ENCODE results near the gene GHRL. TPM values are rescaled to one million over a fixed set of nuclear protein-coding genes. Genes with fewer than 3 reads are reported as not detected.

GHRL gene
- total RNA-seq, 1 experiment from 2014 or later, result not detected

DNA sequence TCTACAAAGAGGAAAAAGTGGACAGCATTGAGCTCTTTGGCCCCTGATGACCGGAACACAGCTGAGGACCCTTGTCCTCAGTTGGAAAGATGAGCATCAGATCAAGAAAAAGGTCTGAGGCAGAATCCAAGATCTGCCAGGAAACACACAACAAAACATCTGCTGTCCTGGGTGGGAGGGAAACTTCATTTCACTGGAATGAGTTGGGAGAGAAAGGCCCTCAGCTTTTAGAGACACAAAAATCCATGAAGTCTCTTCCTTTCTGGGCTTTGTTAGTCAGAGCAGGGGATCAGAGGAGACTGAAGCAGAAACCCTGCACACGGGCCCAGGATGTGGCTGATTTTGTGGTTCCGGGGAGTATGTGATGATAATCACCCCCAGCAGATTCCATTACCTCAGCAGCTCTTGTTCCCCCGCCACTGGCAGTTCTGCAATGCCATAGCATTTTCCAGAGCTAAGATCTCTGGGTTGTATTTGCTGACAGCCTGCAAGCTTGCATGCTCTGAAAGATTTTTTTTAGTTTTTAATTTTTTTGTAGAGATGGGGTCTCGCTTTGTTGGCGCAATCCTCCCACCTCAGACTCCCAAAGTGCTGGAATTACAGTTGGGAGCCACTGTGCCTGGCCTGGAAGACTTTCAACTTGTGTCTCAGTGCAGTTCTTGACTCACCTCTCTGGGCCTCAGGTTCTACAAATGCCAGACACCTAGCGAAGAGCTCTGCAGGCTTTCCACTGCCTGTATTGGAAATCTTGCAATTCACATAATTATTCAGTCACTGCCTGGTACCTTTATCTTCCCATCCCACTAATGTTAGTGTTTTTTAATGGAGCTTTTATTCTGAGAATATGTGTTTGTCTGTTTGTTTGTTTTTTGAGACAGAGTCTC is 50.3 kb downstream of the GHRL start:
- Histone ChIP-seq H3K27me3 (ENCODE audit: control insufficient read depth, insufficient read depth, low read length) (no peaks in the 10 kb centered on the region), H3K9me3 (ENCODE audit: control insufficient read depth, insufficient read depth, low read depth, low read length) (peaks cover 7% of the 10 kb centered on the region), H3K4me3 (ENCODE audit: low read depth in 2 of 2, low read length in 2 of 2) (no peak overlapping the region), H3K27ac (ENCODE audit: low read length) (no peak overlapping the region), H3K4me1 (ENCODE audit: control insufficient read depth, insufficient read depth, low read length) (no peaks in the 10 kb centered on the region; the same call in 1 of the 2 replicates), H3K36me3 (ENCODE audit: control insufficient read depth, insufficient read depth, low read length) (no peaks in the 10 kb centered on the region; the same call in 1 of the 2 replicates)
- in situ Hi-C loops (cut with HindIII; ENCODE audit: low pct_unique_long_range_greater_than_20kb, low sequenced_read_pairs), result loop anchor here (10.0 kb wide), 1 partner anchor 78 kb away; the partner anchor contains the start of gene IRAK2
- DNase-seq (ENCODE audit: low read depth, low spot score) (no peak), ATAC-seq (no peak; the same call in 1 of the 2 replicates)
- TSS peak; percentile 74 for BruUV-seq (replicated peaks)
- ChIA-PET CTCF (no interaction called here), POLR2A (no interaction called here)
- TF ChIP-seq POLR2AphosphoS5 (IDR thresholded peaks at IDR 0.05; ENCODE audit: low read depth, low read length) (no peak), SIN3A (IDR thresholded peaks at IDR 0.05; ENCODE audit: borderline replicate concordance, insufficient read depth, low read depth, low read length) (no peak), TCF7L2 (IDR thresholded peaks at IDR 0.05; ENCODE audit: low read depth, low read length) (no peak)
- TF ChIP-seq, protein P1, sequence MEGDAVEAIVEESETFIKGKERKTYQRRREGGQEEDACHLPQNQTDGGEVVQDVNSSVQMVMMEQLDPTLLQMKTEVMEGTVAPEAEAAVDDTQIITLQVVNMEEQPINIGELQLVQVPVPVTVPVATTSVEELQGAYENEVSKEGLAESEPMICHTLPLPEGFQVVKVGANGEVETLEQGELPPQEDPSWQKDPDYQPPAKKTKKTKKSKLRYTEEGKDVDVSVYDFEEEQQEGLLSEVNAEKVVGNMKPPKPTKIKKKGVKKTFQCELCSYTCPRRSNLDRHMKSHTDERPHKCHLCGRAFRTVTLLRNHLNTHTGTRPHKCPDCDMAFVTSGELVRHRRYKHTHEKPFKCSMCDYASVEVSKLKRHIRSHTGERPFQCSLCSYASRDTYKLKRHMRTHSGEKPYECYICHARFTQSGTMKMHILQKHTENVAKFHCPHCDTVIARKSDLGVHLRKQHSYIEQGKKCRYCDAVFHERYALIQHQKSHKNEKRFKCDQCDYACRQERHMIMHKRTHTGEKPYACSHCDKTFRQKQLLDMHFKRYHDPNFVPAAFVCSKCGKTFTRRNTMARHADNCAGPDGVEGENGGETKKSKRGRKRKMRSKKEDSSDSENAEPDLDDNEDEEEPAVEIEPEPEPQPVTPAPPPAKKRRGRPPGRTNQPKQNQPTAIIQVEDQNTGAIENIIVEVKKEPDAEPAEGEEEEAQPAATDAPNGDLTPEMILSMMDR (IDR thresholded peaks at IDR 0.05), result no peak
- TF ChIP-seq, protein P2, sequence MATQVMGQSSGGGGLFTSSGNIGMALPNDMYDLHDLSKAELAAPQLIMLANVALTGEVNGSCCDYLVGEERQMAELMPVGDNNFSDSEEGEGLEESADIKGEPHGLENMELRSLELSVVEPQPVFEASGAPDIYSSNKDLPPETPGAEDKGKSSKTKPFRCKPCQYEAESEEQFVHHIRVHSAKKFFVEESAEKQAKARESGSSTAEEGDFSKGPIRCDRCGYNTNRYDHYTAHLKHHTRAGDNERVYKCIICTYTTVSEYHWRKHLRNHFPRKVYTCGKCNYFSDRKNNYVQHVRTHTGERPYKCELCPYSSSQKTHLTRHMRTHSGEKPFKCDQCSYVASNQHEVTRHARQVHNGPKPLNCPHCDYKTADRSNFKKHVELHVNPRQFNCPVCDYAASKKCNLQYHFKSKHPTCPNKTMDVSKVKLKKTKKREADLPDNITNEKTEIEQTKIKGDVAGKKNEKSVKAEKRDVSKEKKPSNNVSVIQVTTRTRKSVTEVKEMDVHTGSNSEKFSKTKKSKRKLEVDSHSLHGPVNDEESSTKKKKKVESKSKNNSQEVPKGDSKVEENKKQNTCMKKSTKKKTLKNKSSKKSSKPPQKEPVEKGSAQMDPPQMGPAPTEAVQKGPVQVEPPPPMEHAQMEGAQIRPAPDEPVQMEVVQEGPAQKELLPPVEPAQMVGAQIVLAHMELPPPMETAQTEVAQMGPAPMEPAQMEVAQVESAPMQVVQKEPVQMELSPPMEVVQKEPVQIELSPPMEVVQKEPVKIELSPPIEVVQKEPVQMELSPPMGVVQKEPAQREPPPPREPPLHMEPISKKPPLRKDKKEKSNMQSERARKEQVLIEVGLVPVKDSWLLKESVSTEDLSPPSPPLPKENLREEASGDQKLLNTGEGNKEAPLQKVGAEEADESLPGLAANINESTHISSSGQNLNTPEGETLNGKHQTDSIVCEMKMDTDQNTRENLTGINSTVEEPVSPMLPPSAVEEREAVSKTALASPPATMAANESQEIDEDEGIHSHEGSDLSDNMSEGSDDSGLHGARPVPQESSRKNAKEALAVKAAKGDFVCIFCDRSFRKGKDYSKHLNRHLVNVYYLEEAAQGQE (IDR thresholded peaks at IDR 0.05; ENCODE audit: insufficient read depth in 1 of 2, low read depth in 2 of 2, low read length in 1 of 2), result no peak
- intact Hi-C loops (cut with micrococcal nuclease; ENCODE audit: unreplicated experiment), result no loop called here

DNA sequence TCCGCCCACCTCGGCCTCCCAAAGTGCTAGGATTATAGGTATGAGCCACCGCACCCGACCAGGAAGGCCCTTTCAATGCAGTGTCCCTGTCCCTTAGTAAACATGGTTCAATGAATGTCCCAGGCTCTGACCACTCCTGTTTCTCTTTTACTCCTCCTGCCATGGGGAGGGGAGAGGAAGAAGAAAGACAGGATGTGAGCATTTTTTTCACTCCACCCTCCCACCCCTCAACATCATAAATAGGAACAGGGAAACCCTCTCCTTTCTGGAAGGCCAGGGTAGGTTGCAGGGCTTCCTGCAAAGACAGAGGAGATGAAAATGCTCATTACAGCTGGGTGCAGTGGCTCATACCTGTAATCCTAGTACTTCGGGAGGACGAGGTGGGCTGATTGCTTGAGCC is 51.9 kb downstream of the GHRL start:
- H3K36me3 ChIP-seq (ENCODE audit: control insufficient read depth, insufficient read depth, low read length), result peaks cover 2% of the 10 kb centered on the region; the same call in 1 of the 2 replicates
- in situ Hi-C loops (cut with HindIII; ENCODE audit: low pct_unique_long_range_greater_than_20kb, low sequenced_read_pairs), result loop anchor here (10.0 kb wide), 1 partner anchor 76 kb away; the partner anchor contains the start of gene IRAK2
- CTCF ChIA-PET, result no interaction called here
- no TSS peak for BruUV-seq (replicated peaks)
- H3K27ac ChIP-seq (ENCODE audit: low read length), result no peak overlapping the region
- peaks cover 7% of the 10 kb centered on the region for H3K9me3 ChIP-seq (ENCODE audit: control insufficient read depth, insufficient read depth, low read depth, low read length)
- no peaks in the 10 kb centered on the region for H3K27me3 ChIP-seq (ENCODE audit: control insufficient read depth, insufficient read depth, low read length)
- DNase-seq (ENCODE audit: low read depth, low spot score), result no peak
- ATAC-seq, result no peak
- no peak for TF ChIP-seq POLR2AphosphoS5 (IDR thresholded peaks at IDR 0.05; ENCODE audit: low read depth, low read length)
- no peaks in the 10 kb centered on the region for H3K4me1 ChIP-seq (ENCODE audit: control insufficient read depth, insufficient read depth, low read length)
- intact Hi-C loops (cut with micrococcal nuclease; ENCODE audit: unreplicated experiment), result no loop called here
- POLR2A ChIA-PET, result interaction anchor here (0.7 kb wide), 1 partner anchor 49 kb away, joined by 3 read pairs; no protein-coding TSS in a partner anchor
- no peak overlapping the region for H3K4me3 ChIP-seq (ENCODE audit: low read depth in 2 of 2, low read length in 2 of 2)

All from Panc1 (cell line).